HG02571 (cell line): ENCODE results near the gene ZNF184.

Source experiments
- ATAC-seq: cut with Tn5 transposase; IDR thresholded peaks from one replicate; pipeline ENCODE4 v1.9.1; 2021; ENCODE audit warnings: mild to moderate bottlenecking, moderate library complexity; ENCODE audit not compliant: unreplicated experiment

The ZNF184 gene

DNA sequence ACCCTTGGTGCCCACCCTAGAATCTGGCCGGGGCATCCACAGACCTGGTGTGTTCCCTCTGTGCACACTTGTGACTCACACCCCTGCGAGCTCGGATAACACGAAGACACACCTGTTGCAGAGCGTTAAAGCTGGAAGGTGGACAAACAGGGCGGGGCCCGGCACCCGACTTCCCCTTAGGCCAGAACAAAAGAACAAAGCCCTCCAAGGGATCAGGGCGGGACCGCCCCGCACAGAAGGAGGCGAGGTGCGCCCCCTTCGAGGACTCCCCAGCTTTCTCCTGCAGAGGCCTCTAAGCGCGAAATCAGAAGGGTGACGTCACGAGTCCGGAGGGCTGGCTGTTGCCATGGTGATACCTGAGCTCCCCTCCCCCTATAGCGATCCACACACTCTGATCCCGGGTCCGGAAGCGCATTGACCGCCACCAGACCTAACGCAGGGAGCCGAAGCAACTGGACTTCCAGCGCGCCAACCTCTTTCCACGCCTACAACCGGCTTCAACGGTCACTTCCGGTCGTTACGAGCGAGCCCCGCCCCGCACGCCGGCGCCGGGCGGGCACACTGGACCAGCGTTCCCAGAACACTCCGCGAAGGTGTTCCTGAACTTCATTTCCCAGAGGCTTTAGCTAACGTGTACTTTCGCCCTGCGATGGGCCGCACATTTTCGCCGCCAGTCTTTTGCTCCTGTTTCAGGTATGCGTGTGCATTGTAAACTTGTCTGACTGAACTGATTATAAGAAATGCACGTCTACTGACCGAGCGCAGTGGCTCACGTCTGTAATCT lies at the start of gene ZNF184:
ZNF184 (minus strand) TSS at position 489 of the 784 bp plus-strand sequence. CDS start 811 bp downstream, outside the sequence.
- ATAC-seq: peak; percentile 87

DNA sequence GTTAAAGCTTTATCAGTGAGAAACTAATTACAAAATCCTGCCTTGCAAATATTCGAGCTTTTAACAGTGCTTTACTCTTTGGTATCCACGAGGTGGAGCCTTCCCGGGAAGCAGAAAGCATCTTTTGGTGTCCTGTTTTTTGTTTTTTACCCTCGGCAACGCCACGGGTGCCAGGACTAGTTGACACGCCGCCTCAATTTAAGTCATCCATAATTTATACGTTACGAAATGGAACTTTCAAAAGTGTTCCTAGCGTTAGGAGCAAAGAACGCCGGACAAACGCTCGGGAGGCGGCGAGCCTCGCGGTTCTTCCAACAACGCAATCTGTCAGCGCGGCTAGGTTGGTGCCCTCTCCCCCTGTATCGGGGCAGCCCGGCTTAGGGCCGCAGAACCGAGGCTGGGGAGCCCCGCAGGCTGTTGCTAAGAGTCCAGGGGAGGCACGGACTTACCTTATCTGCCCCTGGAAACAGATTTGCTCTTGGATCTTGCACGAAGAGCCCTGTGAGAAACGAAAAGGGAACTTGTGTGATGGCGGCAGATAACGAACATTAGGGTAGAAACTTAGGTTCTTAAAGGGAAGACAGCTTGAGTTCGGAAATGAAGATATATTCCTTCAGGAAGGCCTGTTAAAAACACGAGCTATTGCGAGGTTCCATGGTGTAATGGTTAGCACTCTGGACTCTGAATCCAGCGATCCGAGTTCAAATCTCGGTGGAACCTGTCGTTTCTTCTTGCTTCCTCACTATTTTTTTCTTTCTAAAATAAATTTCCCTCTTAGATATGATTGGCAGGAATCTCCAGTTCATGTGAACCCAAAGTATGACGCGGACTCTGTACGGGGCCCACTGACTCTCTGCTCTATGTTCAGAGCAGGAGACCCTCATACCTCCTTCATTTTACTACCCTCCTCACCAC lies 46.2 kb upstream of the ZNF184 start:
- ATAC-seq: peak; percentile 58

DNA sequence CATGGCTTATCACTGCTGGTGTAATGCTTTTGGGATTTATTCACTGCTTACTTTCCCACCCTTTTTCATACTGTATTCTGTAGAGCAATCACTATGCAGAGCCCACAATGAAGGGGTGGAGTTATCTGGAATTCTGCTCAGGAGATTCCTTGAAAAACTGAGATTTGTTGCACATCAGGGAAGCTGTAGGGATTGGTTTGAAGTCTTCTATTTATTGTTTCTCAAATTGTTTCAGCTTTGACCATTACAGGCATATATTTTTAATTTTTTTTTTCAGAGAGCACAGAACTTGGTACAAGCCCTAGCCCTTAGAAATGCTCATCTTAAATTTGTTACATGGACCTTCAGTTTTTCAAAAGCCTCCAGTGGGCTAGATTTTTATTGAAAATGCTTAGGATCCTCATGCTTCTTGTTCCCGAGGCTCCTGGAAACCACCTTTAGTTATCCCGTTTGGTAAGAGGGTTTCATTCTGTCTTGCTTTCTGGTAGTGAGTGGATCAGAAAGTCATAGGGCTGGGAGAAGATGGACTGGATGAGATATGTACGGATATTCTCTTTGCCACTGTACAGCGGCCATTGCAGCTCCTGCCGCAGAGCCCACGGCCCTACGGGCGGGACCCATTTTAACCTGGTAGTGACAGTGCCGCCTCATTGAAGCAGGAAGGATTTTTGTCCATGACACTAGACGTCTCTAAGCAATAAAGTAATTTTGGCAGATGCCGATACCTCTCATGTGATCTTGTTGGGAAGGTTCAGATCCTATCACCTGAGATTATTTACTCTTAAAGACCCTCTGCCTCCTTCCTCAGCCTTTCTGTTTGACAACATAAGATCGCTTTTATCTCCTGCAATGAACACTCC lies 45.3 kb upstream of the ZNF184 start:
- peak; percentile 14 for ATAC-seq

DNA sequence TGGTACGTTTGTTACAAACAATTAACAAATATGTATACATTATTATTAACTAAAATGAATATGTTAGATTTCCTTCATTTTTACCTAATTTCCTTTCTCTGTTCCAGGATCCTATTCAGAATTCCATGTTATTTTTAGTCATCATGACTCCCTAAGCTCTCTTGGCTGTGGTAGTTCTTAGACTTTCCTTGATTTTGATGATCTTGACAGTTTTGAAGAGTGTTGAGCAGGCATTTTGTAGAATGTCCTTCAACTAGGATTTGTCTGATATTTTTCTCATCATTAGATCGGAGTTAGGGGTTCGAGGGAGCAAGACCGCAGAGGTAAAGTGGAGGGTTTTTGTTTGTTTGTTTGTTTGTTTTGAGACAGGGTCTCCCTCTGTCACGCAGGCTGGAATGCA lies 44.3 kb upstream of the ZNF184 start:
- no peak for ATAC-seq

DNA sequence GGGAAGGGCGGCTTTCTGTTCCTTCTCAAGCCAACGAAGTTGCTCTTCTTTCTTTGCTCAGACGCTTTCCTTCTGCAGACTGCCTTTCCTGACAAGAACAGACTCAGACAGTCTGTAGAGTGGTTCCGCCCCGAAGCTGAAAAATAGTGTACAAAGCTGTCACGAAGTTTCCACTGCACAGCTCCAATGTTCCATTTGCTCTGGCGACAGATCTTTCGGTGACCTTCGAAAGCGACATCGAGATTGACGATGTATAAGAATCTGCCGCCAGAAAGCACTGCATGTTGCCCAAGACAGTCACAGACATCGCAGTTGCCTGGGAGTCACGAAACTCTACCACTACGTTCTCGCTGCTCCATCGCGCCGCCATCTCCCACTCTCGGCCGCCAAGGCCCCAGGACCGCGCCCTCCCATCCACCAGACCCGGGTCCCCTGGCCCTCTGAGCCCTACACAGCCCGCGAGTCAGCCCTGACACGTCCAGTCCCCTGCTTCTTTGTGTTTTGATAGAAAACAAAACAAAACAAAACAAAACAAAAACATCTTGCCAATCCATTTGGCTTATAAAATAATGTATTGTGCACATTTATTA lies 42.1 kb upstream of the ZNF184 start:
- ATAC-seq: no peak

DNA sequence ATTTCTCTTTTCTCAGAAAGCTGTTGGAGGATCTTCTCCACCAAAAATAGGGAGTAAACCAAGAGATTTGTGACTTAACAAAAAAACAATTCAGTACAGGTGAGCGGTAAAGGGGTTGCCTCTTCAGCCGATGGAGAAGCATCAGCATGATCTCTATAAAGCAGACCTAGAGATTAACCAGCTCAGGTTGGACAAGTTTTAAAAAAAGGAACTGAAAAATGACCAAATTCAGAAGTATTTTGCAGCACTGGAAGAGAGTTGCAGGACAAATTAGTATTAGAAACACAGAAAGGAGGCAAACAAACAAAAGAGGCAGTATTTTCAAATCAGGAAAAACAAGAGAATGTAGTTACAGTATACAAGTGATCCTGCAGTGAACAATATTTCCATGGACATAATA lies 39.6 kb upstream of the ZNF184 start:
- ATAC-seq: no peak

DNA sequence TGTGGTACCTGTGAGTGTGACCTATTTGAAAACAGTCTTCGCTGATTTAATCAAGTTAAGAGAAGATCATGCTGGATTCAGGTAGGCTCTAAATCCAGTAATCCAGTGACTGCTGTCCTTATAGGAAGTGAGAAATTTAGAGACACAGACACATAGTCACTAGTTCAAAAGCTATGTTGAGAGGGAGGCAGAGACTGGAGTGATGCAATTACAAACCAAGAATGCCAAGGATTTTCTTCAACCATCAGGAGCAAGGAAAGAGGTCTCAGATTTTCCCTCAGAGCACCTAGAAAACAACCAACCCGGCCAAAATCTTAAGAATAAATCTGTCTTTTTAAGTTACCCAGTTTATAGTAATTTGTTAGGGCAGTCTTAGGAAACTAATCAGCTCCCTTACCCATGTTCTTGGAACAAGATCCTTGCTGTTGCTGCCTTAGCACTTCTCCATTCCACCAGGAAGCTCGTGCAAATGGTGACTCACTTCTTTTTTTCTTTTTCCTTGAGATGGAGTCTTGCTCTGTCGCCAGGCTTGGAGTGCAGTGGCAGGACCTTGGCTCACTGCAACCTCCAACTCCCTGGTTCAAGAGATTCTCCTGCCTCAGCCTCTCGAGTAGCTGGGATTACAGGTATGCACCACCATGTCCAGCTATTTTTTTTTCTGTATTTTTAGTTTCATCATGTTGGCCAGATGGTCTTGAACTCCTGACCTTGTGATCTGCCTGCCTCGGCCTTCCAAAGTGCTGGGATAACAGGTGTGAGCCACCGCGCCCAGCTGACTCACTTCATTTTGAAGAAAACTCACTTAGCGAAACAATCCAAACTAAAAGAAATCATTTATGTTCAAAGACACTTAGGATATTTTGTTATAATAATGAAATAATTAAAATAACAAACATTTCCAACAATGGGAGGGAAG lies 34.4 kb upstream of the ZNF184 start:
- no peak for ATAC-seq

DNA sequence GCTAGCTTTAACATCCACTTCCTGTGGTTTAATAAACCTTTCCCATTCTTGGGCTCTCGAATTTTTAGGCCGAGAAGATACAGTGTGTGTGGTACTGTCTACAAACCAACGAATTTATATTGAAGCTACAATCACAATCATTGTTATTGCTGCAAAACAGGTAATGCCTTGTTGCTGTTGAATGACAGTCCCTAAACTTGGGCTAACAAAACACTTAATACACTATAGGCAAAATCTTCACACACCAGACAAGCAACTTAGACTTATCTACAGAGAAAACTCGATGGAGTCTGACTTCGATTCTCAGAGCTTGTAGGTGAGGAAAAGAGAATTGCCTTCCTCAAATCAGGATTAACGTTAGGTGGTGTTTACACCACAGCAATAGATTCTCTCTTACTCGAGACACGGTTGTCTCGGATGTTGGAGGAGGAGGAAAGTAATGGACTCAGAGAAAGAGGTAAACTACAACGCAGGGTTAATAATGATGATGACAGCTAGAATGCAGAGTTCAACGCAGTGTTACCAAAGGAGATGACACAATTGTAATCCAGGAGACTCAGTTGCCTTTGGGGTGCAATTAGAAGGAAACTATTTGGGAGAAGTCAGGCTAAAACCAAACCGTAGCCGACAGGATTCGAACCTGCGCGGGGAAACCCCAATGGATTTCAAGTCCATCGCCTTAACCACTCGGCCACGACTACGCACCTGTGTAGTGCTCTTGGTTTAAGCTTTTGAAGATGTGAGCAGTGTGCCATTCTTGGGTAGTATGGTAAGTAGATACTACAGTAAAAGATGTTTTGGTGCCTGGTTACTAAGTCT lies 32.5 kb upstream of the ZNF184 start:
- no peak for ATAC-seq

DNA sequence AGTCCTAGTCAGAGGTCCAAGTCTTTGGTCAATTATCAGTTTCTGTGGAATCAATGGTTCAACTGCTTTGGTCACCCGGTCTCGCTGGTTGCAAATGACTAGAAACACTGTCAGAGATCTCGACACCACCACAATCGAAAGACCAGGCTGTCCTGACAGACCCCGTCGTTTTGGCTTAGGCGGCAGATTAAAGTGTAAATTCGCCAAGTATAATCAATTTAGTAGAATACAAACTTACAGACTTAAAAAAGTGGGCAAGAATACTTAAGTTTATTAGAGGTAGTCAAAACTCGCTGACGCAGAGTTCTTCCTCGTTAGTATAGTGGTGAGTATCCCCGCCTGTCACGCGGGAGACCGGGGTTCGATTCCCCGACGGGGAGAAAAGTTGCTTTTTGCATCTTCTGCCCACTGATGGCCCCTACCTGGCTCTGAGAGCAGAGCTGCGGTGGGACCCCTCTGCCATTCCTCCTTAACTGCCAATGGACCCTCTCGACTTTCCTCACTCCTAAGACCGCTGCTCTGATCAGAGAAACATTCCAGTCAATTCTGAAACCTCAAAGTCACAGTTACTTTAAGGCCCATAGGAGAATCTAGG lies 30.6 kb upstream of the ZNF184 start:
- peak; percentile 36 for ATAC-seq

DNA sequence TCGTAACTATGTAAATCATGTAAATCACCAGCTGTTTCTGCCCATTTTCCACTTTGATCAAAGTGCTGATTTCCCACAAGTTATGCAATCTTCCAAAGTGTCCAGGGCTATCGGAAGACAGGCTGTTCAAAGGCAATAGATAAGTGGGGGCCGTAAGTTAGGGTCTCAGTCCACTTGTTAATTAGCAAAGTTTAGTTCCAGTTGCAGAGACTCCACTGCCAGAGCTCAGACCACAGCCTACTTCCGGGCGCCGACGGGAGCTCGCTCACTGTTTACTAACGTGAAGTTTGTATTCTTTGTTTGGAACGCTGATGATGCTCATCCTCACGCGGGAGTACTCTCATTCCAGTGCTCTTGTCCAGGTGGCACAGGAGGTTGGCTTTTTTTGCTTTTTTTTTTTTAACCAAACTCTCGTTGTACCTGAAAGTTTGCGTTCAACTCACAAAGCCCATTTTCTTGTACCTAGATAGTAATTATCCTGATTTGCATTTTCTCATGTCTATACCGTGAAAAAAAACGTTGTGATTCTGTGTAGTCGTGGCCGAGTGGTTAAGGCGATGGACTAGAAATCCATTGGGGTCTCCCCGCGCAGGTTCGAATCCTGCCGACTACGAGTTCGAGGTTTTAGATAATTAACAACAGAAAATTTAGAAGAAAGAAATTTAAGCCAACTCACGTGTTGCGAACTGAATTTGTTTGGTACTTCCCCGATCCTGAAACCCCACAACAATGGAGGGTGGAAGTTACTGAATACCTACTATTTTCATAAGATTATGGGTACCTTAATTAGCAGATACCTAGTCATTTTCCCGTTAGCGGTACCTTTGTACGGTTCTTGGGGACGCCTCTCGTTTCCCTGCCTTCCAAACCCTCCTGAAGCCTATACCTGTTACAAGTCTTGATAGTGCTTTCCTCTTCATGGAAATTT lies 29.9 kb upstream of the ZNF184 start:
- peak; percentile 47 for ATAC-seq

DNA sequence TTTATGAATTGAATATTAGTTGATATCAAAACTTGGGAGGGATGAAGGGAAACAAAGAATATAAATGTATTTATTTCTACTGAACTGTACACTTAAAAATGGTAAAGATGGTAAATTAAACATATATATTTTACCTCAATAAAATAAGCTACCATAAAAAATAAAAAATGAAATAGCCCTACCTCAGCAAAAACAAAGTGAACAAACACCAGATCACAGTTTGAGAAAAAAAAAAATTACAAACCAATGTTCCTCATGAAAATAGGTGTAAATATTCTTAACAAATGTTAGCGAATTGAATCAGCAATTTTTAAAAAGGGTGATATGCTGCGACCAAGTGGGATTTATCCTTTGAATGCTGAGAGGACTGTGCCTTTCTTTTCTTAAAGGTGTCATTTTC lies 28.3 kb upstream of the ZNF184 start:
- no peak for ATAC-seq

DNA sequence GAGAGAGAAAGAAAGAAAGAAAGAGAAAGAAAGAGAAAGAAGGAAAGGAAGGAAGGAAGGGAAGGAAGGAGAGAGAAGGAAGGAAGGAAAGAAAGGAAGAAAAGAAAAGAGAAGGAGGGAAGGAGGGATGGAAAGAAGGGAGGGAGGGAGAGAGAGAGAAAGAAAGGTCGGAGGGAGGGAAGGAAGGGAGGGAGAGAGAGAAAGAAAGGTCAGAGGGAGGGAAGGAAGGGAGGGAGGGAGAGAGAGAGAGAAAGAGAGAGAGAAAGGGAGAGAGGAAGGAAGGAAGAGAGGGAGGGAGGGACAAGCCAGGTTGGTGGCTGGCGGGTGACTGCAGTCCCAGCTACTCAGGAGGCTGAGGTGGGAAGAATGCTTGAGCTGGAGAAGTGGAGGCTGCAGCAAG lies 27.3 kb upstream of the ZNF184 start:
- no peak for ATAC-seq

DNA sequence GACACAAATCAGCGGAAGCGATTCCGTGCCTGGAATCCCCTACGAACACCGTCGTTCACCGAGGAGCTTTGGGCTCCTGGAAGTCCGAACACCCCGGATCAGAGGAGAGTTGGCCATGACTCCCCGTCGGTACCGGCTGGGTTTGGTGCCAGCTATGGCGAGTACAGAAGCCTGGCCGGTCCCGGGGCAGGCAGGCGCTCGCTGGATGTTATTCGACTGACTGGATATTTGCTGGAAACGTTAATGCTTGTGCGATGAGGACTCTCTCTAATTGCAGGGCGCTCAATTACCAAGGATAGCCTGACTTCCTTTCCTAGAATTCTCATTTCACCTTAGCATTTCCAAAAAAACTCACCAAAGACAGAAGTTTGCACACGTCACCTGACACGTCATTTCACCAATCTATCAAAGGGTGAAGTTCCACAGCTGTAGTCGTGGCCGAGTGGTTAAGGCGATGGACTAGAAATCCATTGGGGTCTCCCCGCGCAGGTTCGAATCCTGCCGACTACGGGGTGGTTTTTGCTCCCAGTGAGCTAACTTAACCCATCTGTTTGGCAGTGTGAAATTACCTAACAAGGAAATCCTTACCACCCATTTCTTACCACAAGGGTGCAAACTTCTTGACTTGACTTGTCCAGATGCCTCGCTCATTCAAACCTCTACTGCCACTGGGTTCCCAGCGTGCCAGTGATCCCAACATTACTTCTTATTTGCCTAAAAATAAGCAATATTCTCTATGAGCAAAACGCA lies 22.7 kb upstream of the ZNF184 start:
- no peak for ATAC-seq

DNA sequence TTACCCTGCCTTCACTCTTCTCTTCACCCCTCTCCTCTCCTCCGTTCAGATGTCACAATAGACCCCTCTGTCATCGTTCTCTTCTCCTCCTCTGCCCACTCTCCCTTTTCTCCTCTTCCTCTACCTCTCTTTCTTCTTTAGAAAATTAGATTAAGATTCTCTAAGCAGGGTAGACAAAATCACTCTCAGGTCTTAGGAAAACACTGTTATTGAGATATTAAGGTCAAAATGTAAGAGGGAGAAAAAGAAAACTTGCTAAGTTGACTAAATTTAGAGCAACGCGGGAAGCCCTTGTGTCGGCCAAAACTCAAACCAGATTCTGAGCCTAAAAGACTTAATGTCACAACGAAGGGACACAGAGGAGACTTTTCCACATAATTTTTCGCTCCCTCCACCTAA lies 22.1 kb upstream of the ZNF184 start:
- no peak for ATAC-seq

DNA sequence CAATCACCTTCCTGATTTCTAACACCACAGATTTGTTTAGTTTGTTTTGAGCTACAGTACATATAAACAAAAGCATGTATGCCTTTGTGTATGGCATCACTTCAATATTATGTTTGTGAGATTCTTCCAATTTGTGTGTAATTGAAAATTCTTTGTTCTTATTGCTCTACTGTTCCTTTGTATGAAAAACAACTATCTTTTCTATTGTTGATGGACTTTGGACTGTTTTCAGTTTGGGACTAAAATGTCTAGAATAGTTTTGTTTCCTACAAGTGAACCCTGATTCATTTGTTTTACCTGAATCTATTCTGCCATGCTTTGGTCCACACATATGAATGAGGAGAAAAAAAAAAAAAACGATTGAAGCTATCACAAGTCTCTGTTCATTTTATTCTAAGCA lies 21.2 kb upstream of the ZNF184 start:
- ATAC-seq: no peak

DNA sequence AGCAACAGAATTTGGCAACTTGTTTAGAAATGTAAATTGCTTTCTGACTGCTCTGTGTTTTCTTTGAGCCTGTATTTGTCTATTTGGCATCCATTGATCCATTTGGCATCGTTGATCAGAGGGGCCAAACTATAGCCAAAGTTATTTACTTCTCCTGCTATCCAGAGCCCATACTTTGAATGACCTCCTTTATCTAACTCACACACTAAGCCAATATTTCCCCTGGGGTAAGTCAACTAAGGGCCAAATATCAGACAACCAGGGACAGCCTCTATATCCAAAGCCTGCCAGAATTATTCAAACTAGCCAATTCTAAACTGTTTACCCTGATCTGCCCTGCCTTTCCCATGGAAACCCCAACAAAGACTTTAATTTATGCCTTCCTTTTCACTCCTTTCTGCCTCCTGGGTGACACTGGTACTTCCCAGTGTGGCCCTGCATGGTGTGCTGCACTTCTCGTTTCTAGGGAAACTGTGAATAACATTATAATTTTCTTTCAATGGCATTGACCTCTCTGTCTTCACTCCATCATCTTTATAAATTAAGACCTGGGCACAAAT lies 19.8 kb upstream of the ZNF184 start:
- ATAC-seq: no peak
